MM.1S (cell line): ENCODE measurements around the gene LRRC4C.
"Not testable (repeated sequence)": the region's sequence is repeated elsewhere in the genome, so short reads cannot be mapped to it uniquely, and the experiment has no call there.

ENCODE experiments used
- EZH2phosphoT487 ChIP-seq: fragments of 300-600 bp; sonication (generic); IDR thresholded peaks from 2 replicates; pipeline ENCODE4 v1.6.1; 2018; ENCODE audit warnings: antibody characterized with exemption, low read length
- TF ChIP-seq, protein P1 (sequence below): fragments of 300-600 bp; sonication (generic); IDR thresholded peaks from 2 replicates; pipeline ENCODE4 v1.5.1; 2016; ENCODE audit warnings: antibody characterized with exemption, low read length, mixed read lengths

DNA sequence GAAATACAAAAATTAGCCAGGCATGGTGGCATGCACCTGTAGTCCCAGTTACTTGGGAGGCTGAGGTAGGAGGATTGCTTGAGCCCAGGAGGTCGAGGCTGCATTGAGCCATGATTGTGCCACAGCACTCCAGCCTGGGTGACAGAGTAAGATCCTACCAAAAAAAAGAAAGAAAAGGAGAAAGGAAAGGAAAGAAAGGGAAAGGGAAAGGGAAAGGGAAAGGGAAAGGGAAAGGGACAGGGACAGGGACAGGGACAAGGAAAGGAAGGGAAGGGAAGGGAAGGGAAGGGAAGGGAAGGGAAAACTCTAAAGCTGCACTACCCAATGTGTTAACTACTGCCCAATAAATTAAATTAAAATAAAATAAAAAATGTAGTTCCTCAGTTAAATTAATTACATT, 601.7 kb downstream of the LRRC4C start:
- TF ChIP-seq, protein P1, sequence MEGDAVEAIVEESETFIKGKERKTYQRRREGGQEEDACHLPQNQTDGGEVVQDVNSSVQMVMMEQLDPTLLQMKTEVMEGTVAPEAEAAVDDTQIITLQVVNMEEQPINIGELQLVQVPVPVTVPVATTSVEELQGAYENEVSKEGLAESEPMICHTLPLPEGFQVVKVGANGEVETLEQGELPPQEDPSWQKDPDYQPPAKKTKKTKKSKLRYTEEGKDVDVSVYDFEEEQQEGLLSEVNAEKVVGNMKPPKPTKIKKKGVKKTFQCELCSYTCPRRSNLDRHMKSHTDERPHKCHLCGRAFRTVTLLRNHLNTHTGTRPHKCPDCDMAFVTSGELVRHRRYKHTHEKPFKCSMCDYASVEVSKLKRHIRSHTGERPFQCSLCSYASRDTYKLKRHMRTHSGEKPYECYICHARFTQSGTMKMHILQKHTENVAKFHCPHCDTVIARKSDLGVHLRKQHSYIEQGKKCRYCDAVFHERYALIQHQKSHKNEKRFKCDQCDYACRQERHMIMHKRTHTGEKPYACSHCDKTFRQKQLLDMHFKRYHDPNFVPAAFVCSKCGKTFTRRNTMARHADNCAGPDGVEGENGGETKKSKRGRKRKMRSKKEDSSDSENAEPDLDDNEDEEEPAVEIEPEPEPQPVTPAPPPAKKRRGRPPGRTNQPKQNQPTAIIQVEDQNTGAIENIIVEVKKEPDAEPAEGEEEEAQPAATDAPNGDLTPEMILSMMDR: not testable (repeated sequence)
- not testable (repeated sequence) for TF ChIP-seq EZH2phosphoT487
